Activated T-cell treated with anti-CD3 and anti-CD28 coated beads, Interleukin-2, amount 50 U/mL, for 24 hours (primary cell): ENCODE results near the gene DR1.
"Not testable (repeated sequence)": the region's sequence is repeated elsewhere in the genome, so short reads cannot be mapped to it uniquely, and the experiment has no call there.

Experiments
- DNase-seq: peaks from one replicate; pipeline ENCODE4 v3.0.0-alpha.2; 2020
- H3K27ac Mint-ChIP-seq: 2 replicates; pipeline ENCODE4 v1.8.0; 2020; ENCODE audit warnings: mild to moderate bottlenecking, mixed read lengths
- H3K27me3 Mint-ChIP-seq: 2 replicates; pipeline ENCODE4 v1.8.0; 2020; ENCODE audit warnings: mixed read lengths
- H3K36me3 Mint-ChIP-seq: 2 replicates; pipeline ENCODE4 v1.8.0; 2020; ENCODE audit warnings: low read depth, mixed read lengths
- H3K4me1 Mint-ChIP-seq: 2 replicates; pipeline ENCODE4 v1.8.0; 2020; ENCODE audit warnings: low read depth, mixed read lengths
- H3K4me3 Mint-ChIP-seq: 2 replicates; pipeline ENCODE4 v1.8.0; 2020; ENCODE audit warnings: mild to moderate bottlenecking, moderate library complexity, mixed read lengths
- H3K9me3 Mint-ChIP-seq: 2 replicates; pipeline ENCODE4 v1.8.0; 2020; ENCODE audit warnings: mixed read lengths

DR1 gene

GRCh38 chr1:93386268-93386667 lies 40.6 kb downstream of the DR1 start:
- peaks cover 14% of the 10 kb centered on the region for H3K36me3 Mint-ChIP-seq
- not testable (repeated sequence) for H3K27ac Mint-ChIP-seq, H3K4me1 Mint-ChIP-seq, H3K27me3 Mint-ChIP-seq, H3K4me3 Mint-ChIP-seq, DNase-seq
- H3K9me3 Mint-ChIP-seq, result peaks cover 28% of the 10 kb centered on the region

- DNase-seq, result no peak
- no peak overlapping the region for H3K4me3 Mint-ChIP-seq
- no peaks in the 10 kb centered on the region for H3K27me3 Mint-ChIP-seq
- no peaks in the 10 kb centered on the region for H3K4me1 Mint-ChIP-seq
- no peaks in the 10 kb centered on the region for H3K36me3 Mint-ChIP-seq
- no peaks in the 10 kb centered on the region for H3K9me3 Mint-ChIP-seq
- no peak overlapping the region for H3K27ac Mint-ChIP-seq
Measured at GRCh38 chr1:93394514-93394913, 48.8 kb downstream of the DR1 start.

- Mint-ChIP-seq H3K4me1 (no peaks in the 10 kb centered on the region), H3K36me3 (no peaks in the 10 kb centered on the region), H3K27me3 (no peaks in the 10 kb centered on the region), H3K4me3 (no peak overlapping the region), H3K9me3 (no peaks in the 10 kb centered on the region), H3K27ac (no peak overlapping the region)
- no peak for DNase-seq
Measured at GRCh38 chr1:93395195-93395594, 49.5 kb downstream of the DR1 start.

- H3K9me3 Mint-ChIP-seq, result no peaks in the 10 kb centered on the region
- no peak overlapping the region for H3K27ac Mint-ChIP-seq
- H3K4me1 Mint-ChIP-seq, result no peaks in the 10 kb centered on the region
- no peak for DNase-seq
- no peaks in the 10 kb centered on the region for H3K27me3 Mint-ChIP-seq
- H3K4me3 Mint-ChIP-seq, result no peak overlapping the region
- no peaks in the 10 kb centered on the region for H3K36me3 Mint-ChIP-seq
Measured at GRCh38 chr1:93399781-93400180, 54.1 kb downstream of the DR1 start.

- H3K9me3 Mint-ChIP-seq, result no peaks in the 10 kb centered on the region
- peaks cover 14% of the 10 kb centered on the region for H3K27me3 Mint-ChIP-seq
- no peaks in the 10 kb centered on the region for H3K4me1 Mint-ChIP-seq
- no peak overlapping the region for H3K27ac Mint-ChIP-seq
- no peak overlapping the region for H3K4me3 Mint-ChIP-seq
- H3K36me3 Mint-ChIP-seq, result no peaks in the 10 kb centered on the region
- DNase-seq, result no peak
Measured at GRCh38 chr1:93408203-93408602, 62.5 kb downstream of the DR1 start.

- Mint-ChIP-seq H3K4me3 (no peak overlapping the region), H3K4me1 (no peaks in the 10 kb centered on the region), H3K36me3 (no peaks in the 10 kb centered on the region), H3K9me3 (no peaks in the 10 kb centered on the region), H3K27me3 (peaks cover 14% of the 10 kb centered on the region), H3K27ac (no peak overlapping the region)
- no peak for DNase-seq
Measured at GRCh38 chr1:93411000-93411399, 65.3 kb downstream of the DR1 start.

GRCh38 chr1:93414749-93415148 lies 69.0 kb downstream of the DR1 start:
- Mint-ChIP-seq H3K9me3 (no peaks in the 10 kb centered on the region), H3K27me3 (peaks cover 4% of the 10 kb centered on the region), H3K4me1 (no peaks in the 10 kb centered on the region), H3K27ac (no peak overlapping the region), H3K36me3 (no peaks in the 10 kb centered on the region), H3K4me3 (no peak overlapping the region)
- DNase-seq, result no peak

- no peak for DNase-seq
- Mint-ChIP-seq H3K27ac (no peak overlapping the region), H3K27me3 (peaks cover 4% of the 10 kb centered on the region), H3K4me3 (no peak overlapping the region), H3K4me1 (no peaks in the 10 kb centered on the region), H3K9me3 (no peaks in the 10 kb centered on the region), H3K36me3 (no peaks in the 10 kb centered on the region)
Measured at GRCh38 chr1:93415296-93415695, 69.6 kb downstream of the DR1 start.

- Mint-ChIP-seq H3K4me3 (no peak overlapping the region), H3K36me3 (no peaks in the 10 kb centered on the region), H3K9me3 (no peaks in the 10 kb centered on the region), H3K27me3 (peaks cover 4% of the 10 kb centered on the region), H3K27ac (no peak overlapping the region), H3K4me1 (no peaks in the 10 kb centered on the region)
- no peak for DNase-seq
Measured at GRCh38 chr1:93416183-93416582, 70.5 kb downstream of the DR1 start.
